Gastrocnemius medialis (tissue), 4 donors: Measurements from ENCODE around the gene KLHL29.

Experiments
- CTCF ChIP-seq, 5 experiments: fragments of 450-650 bp in 3 of 5; fragments of 200-600 bp in 2 of 5; sonication (generic) in 2 of 5; IDR thresholded peaks in 4 of 5; conservative IDR thresholded peaks in 1 of 5; 1 replicate in 4 of 5; 2 replicates in 1 of 5; pipeline ENCODE4 v1.5.1; 2016 to 2019; ENCODE audit warnings: antibody characterized with exemption in 5 of 5, mild to moderate bottlenecking in 3 of 5, moderate library complexity in 3 of 5
- POLR2A ChIP-seq, 2 donors: fragments of 450-650 bp; IDR thresholded peaks; one replicate each; pipeline ENCODE4 v1.6.1; 2017; ENCODE audit warnings: antibody characterized with exemption in 2 of 2, mild to moderate bottlenecking in 2 of 2, moderate library complexity in 2 of 2

- no peak for TF ChIP-seq CTCF (IDR thresholded peaks at IDR 0.05 in 4 of 5, conservative IDR thresholded peaks at IDR 0.05 in 1 of 5)
- no peak for TF ChIP-seq POLR2A (IDR thresholded peaks at IDR 0.05)
These were observed 34.1 kb upstream of the KLHL29 start for GRCh38 chr2:23350792-23351355.
